Breast epithelium (tissue), 4 donors: ENCODE data around the gene HIVEP2. TPM values are rescaled to one million over a fixed set of nuclear protein-coding genes. Genes with fewer than 3 reads are reported as not detected.
A peak's percentile ranks its signal among the peaks of the same experiment; 100 is the strongest.
"Not testable (repeated sequence)": the region's sequence is repeated elsewhere in the genome, so short reads cannot be mapped to it uniquely, and the experiment has no call there.

Experiments used
- DNase-seq, 2 donors: peaks; one replicate each; pipeline ENCODE4 v3.0.0-alpha.2; 2019; ENCODE audit warnings: low spot score in 2 of 2
- H3K27ac ChIP-seq, 2 donors: fragments of 200-600 bp; sonication (generic) in 1 of 2; one replicate each; pipeline ENCODE4 v1.5.1; 2016 to 2019; ENCODE audit warnings: mild to moderate bottlenecking in 1 of 2
- H3K27me3 ChIP-seq, 2 donors: fragments of 200-600 bp; sonication (generic) in 1 of 2; one replicate each; pipeline versions ENCODE4 v1.5.1 to v1.6.0; 2017 to 2019; ENCODE audit warnings: control low read depth in 1 of 2, mild to moderate bottlenecking in 1 of 2
- H3K36me3 ChIP-seq: fragments of 200-600 bp; one replicate; pipeline ENCODE4 v1.5.1; 2019
- H3K4me1 ChIP-seq, 2 donors: fragments of 200-600 bp; sonication (generic); one replicate each; pipeline ENCODE4 v1.5.1; 2016 to 2019; ENCODE audit warnings: control low read depth in 1 of 2
- H3K4me3 ChIP-seq, 3 donors: fragments of 200-600 bp; sonication (generic); 1 replicate in 2 of 3; 2 replicates in 1 of 3; pipeline ENCODE4 v1.5.1; 2016 to 2019; ENCODE audit warnings: mild to moderate bottlenecking in 3 of 3, moderate library complexity in 2 of 3
- H3K9me3 ChIP-seq, 2 donors: fragments of 200-600 bp; sonication (generic) in 1 of 2; one replicate each; pipeline ENCODE4 v1.5.1; 2016 to 2019; ENCODE audit warnings: control low read depth in 1 of 2
- CTCF ChIP-seq, 3 donors: fragments of 450-650 bp; IDR thresholded peaks; one replicate each; pipeline ENCODE4 v1.5.1; 2016 to 2017; ENCODE audit warnings: antibody characterized with exemption in 3 of 3, mild to moderate bottlenecking in 3 of 3, moderate library complexity in 3 of 3
- POLR2A ChIP-seq: fragments of 450-650 bp; IDR thresholded peaks from one replicate; pipeline ENCODE4 v1.6.1; 2016; ENCODE audit warnings: antibody characterized with exemption, mild to moderate bottlenecking, moderate library complexity
- POLR2AphosphoS5 ChIP-seq, 3 donors: sonication (generic); formaldehyde crosslinking; IDR thresholded peaks; one replicate each; pipeline ENCODE4 v1.6.1; 2017; ENCODE audit warnings: antibody characterized with exemption in 3 of 3
- intact Hi-C: fragments of 100-400 bp; cut with DNase I; formaldehyde crosslinking; loops from one replicate; pipeline ENCODE4 v1.15.1; 2023; ENCODE audit warnings: low total_unique reads
- total RNA-seq, 3 donors: library from RNA; depleted of rRNA; stranded (reverse); fragments of >200 nt; gene quantifications; one replicate each; pipeline ENCODE4 v1.1.0, GENCODE V29; 2016

HIVEP2 gene
- total RNA-seq: 10 to 100 TPM; 20.6 to 25.0 (median 23.9) TPM

DNA sequence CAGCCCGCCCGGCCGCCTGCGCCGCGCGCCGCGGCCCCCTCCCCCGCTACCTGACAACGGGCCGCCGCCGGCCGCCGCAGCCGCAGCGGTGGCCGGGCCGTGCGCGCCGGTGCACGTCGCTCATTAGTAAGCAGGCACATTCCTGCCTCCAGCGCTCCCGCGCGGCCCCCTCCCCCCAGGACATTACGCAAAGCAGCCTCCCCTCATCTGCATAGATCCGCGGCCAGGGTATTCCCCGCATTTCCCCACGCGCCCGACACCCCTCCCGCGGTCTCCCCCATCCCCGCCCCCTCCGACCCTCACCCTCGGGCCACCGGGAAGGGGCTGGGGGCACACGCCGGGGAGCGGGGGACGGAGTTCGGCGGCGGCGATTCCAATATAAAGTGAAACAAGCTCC, at the start of gene HIVEP2:
HIVEP2 (minus strand) TSS at position 128 of the 397 bp plus-strand sequence. CDS start 170,438 bp downstream, outside the sequence.
- DNase-seq: peak; percentile 82 to 85
- Histone ChIP-seq H3K9me3 (no peaks in the 10 kb centered on the region), H3K4me3 (peak within 1 kb of the TSS; percentile 87 to 99 (median 95)), H3K4me1 (no peaks in the 10 kb centered on the region), H3K27me3 (no peaks in the 10 kb centered on the region), H3K27ac (peak within 1 kb of the TSS; percentile 100), H3K36me3 (no peaks in the 10 kb centered on the region)
- peak in 1 of 3 donors; percentile 48 for TF ChIP-seq POLR2AphosphoS5 (IDR thresholded peaks at IDR 0.05)
- no peak for TF ChIP-seq POLR2A
- intact Hi-C loops: loop anchor here (5.0 kb wide), 1 partner anchor 897 kb away; the partner anchor contains the start of gene LTV1

DNA sequence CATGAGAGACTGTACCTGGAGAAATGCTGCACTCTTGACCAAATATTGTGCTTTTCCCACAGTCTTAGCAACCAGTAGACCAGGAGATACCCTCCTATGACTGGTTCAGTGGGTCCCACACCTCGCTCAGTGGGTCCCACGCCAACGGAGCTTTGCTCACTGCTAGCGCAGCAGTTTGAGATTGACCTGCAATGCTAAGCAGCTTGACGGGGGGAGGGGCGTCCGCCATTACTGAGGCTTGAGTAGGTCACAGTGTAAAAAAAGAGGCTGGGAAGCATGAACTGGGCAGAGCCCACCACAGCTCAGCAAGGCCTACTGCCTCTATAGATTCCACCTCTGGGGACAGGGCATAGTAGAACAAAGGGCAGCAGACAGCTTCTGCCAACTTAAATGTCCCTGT, 49.0 kb upstream of the HIVEP2 start:
- H3K36me3 ChIP-seq: no peaks in the 10 kb centered on the region
- H3K9me3 ChIP-seq: no peaks in the 10 kb centered on the region
- H3K4me1 ChIP-seq: no peaks in the 10 kb centered on the region
- H3K4me3 ChIP-seq: no peak overlapping the region
- DNase-seq: no peak
- intact Hi-C loops: no loop called here
- H3K27ac ChIP-seq: no peak overlapping the region
- H3K27me3 ChIP-seq: no peaks in the 10 kb centered on the region
- no peak for TF ChIP-seq CTCF (IDR thresholded peaks at IDR 0.05)
- TF ChIP-seq POLR2AphosphoS5 (IDR thresholded peaks at IDR 0.05): no peak
- TF ChIP-seq POLR2A: no peak

- H3K27ac ChIP-seq: no peak overlapping the region
- no peak for DNase-seq
- no peak overlapping the region for H3K4me3 ChIP-seq
- intact Hi-C loops: loop anchor here (10.0 kb wide), 1 partner anchor 723 kb away; no protein-coding TSS in a partner anchor
- H3K27me3 ChIP-seq: no peaks in the 10 kb centered on the region
- no peaks in the 10 kb centered on the region for H3K9me3 ChIP-seq
- no peaks in the 10 kb centered on the region for H3K36me3 ChIP-seq
- TF ChIP-seq POLR2AphosphoS5 (IDR thresholded peaks at IDR 0.05) (no peak), POLR2A (no peak), CTCF (IDR thresholded peaks at IDR 0.05) (no peak)
- no peaks in the 10 kb centered on the region for H3K4me1 ChIP-seq
These were observed 42.5 kb upstream of the HIVEP2 start for GRCh38 chr6:142987490-142987889.

- Histone ChIP-seq H3K4me1 (no peaks in the 10 kb centered on the region), H3K27me3 (no peaks in the 10 kb centered on the region), H3K4me3 (no peak overlapping the region), H3K27ac (no peak overlapping the region), H3K9me3 (no peaks in the 10 kb centered on the region), H3K36me3 (no peaks in the 10 kb centered on the region)
- no peak for DNase-seq
- TF ChIP-seq POLR2AphosphoS5 (IDR thresholded peaks at IDR 0.05): no peak
- TF ChIP-seq CTCF (IDR thresholded peaks at IDR 0.05): no peak
- intact Hi-C loops: loop anchor here (10.0 kb wide), 1 partner anchor 720 kb away; no protein-coding TSS in a partner anchor
These were observed 40.3 kb upstream of the HIVEP2 start for GRCh38 chr6:142985281-142985680.

- DNase-seq: no peak
- no peaks in the 10 kb centered on the region for H3K27me3 ChIP-seq
These were observed 39.4 kb upstream of the HIVEP2 start for GRCh38 chr6:142984386-142984785.

GRCh38 chr6:142975365-142975764, 30.4 kb upstream of the HIVEP2 start:
- Histone ChIP-seq H3K4me1 (no peaks in the 10 kb centered on the region), H3K27ac (no peak overlapping the region), H3K27me3 (no peaks in the 10 kb centered on the region), H3K36me3 (no peaks in the 10 kb centered on the region), H3K4me3 (no peak overlapping the region), H3K9me3 (no peaks in the 10 kb centered on the region)
- intact Hi-C loops: no loop called here
- DNase-seq: no peak
- TF ChIP-seq POLR2A (no peak), CTCF (IDR thresholded peaks at IDR 0.05) (no peak), POLR2AphosphoS5 (IDR thresholded peaks at IDR 0.05) (no peak)

More at GRCh38 chr6:142984386-142984785, 39.4 kb upstream of the HIVEP2 start:
- no peaks in the 10 kb centered on the region for H3K36me3 ChIP-seq
- TF ChIP-seq POLR2A: no peak
- H3K4me1 ChIP-seq: no peaks in the 10 kb centered on the region
- intact Hi-C loops: loop anchor here (10.0 kb wide), 1 partner anchor 720 kb away; no protein-coding TSS in a partner anchor
- no peak overlapping the region for H3K27ac ChIP-seq
- no peaks in the 10 kb centered on the region for H3K9me3 ChIP-seq
- no peak overlapping the region for H3K4me3 ChIP-seq

GRCh38 chr6:142970941-142971340, 26.0 kb upstream of the HIVEP2 start:
- not testable (repeated sequence) for H3K36me3 ChIP-seq, H3K4me3 ChIP-seq, H3K27me3 ChIP-seq, H3K27ac ChIP-seq, DNase-seq, H3K9me3 ChIP-seq, H3K4me1 ChIP-seq
- intact Hi-C loops: loop anchor here (5.0 kb wide), 1 partner anchor 569 kb away; no protein-coding TSS in a partner anchor
